Transverse colon (tissue), 4 donors: Measurements from ENCODE around the gene PTPRD. TPM values are rescaled to one million over a fixed set of nuclear protein-coding genes. Genes with fewer than 3 reads are reported as not detected.

ENCODE experiments used
- DNase-seq: peaks from one replicate; pipeline ENCODE4 v3.0.0-alpha.2; 2019
- H3K27ac ChIP-seq, 4 donors: fragments of 200-600 bp; sonication (generic); 2 replicates each; pipeline ENCODE4 v1.5.1; 2016 to 2018; ENCODE audit warnings: inconsistent platforms in 4 of 4
- H3K27me3 ChIP-seq: fragments of 200-600 bp; sonication (generic); 2 replicates; pipeline ENCODE4 v1.5.1; 2017; ENCODE audit warnings: inconsistent platforms
- H3K36me3 ChIP-seq, 4 donors: fragments of 200-600 bp; sonication (generic); 2 replicates each; pipeline ENCODE4 v1.5.1; 2017 to 2019; ENCODE audit warnings: inconsistent platforms in 4 of 4
- H3K4me1 ChIP-seq, 4 donors: fragments of 200-600 bp; sonication (generic); 2 replicates each; pipeline ENCODE4 v1.5.1; 2017 to 2020; ENCODE audit warnings: inconsistent platforms in 4 of 4
- H3K4me3 ChIP-seq, 4 donors: fragments of 200-600 bp; sonication (generic); 1 replicate in 1 of 4; 2 replicates in 3 of 4; pipeline versions ENCODE4 v1.5.1 to v1.6.1; 2017 to 2019; ENCODE audit warnings: inconsistent platforms in 4 of 4
- H3K9me3 ChIP-seq, 2 donors: fragments of 200-600 bp; sonication (generic); 2 replicates each; pipeline ENCODE4 v1.5.1; 2017 to 2019; ENCODE audit warnings: inconsistent platforms in 2 of 2
- CTCF ChIP-seq, 5 experiments: fragments of 200-600 bp in 3 of 5; fragments of 450-650 bp in 2 of 5; sonication (generic) in 3 of 5; IDR thresholded peaks; 1 replicate in 2 of 5; 2 replicates in 3 of 5; pipeline ENCODE4 v1.5.1; 2016 to 2017; ENCODE audit warnings: antibody characterized with exemption in 5 of 5, inconsistent platforms in 3 of 5, mild to moderate bottlenecking in 2 of 5, moderate library complexity in 1 of 5
- EP300 ChIP-seq: sonication (generic); formaldehyde crosslinking; IDR thresholded peaks from one replicate; pipeline ENCODE4 v1.6.1; 2017; ENCODE audit warnings: antibody characterized with exemption, low read depth
- POLR2A ChIP-seq: fragments of 450-650 bp; IDR thresholded peaks from one replicate; pipeline ENCODE4 v1.6.1; 2016; ENCODE audit warnings: antibody characterized with exemption, mild to moderate bottlenecking, moderate library complexity
- POLR2AphosphoS5 ChIP-seq, 3 donors: sonication (generic); formaldehyde crosslinking; IDR thresholded peaks; one replicate each; pipeline ENCODE4 v1.6.1; 2016; ENCODE audit warnings: antibody characterized with exemption in 3 of 3
- WGBS, 2 donors: methylation state at CpG; one replicate each; pipeline ENCODE4 v1.1.5; 2018; ENCODE audit warnings: low coverage in 1 of 2; 5-methylcytosine and 5-hydroxymethylcytosine counted together
- in situ Hi-C, 4 donors: fragments of 200-750 bp; cut with MboI; loops; one replicate each; pipeline versions ENCODE4 v1.15.0 to v1.15.1; 2017; ENCODE audit warnings: low sequenced_read_pairs in 3 of 4, low pct_ligation_motif_present in 1 of 4, low pct_unique_long_range_greater_than_20kb in 1 of 4
- intact Hi-C: fragments of 100-400 bp; cut with DNase I; formaldehyde crosslinking; loops from one replicate; pipeline ENCODE4 v1.15.1; 2023; ENCODE audit warnings: low total_unique reads
- total RNA-seq, 4 donors: library from RNA; depleted of rRNA; stranded (reverse); fragments of >200 nt; gene quantifications; one replicate each; pipeline ENCODE4 v1.1.0, GENCODE V29; 2016

The PTPRD gene
- total RNA-seq, 4 donors from 2014 or later, result 43.0 to 115 (median 79.1) TPM

- Histone ChIP-seq H3K36me3 (no peaks in the 10 kb centered on the region), H3K4me3 (no peak overlapping the region), H3K27ac (no peak overlapping the region), H3K27me3 (no peaks in the 10 kb centered on the region), H3K9me3 (no peaks in the 10 kb centered on the region), H3K4me1 (peaks cover 0 to 5% (median 2%) of the 10 kb centered on the region in 4 donors)
- 36 to 37% methylated on average over 2 of the region's 2 CpGs for WGBS, 2 donors
- no peak for DNase-seq
- in situ Hi-C loops (no loop called here), intact Hi-C loops (no loop called here)
- TF ChIP-seq CTCF (IDR thresholded peaks at IDR 0.05), result no peak
- TF ChIP-seq POLR2AphosphoS5 (IDR thresholded peaks at IDR 0.05), result no peak
- no peak for TF ChIP-seq POLR2A
- TF ChIP-seq EP300, result no peak
Measured at GRCh38 chr9:8289681-8290080, 2323.1 kb downstream of the PTPRD start.

GRCh38 chr9:8287970-8288369, 2324.8 kb downstream of the PTPRD start:
- no peak for DNase-seq
- WGBS, 2 donors, result 59 to 80% methylated on average over 1 to 2 of the region's 2 CpGs

GRCh38 chr9:8287501-8287900, 2325.3 kb downstream of the PTPRD start:
- Histone ChIP-seq H3K27me3 (no peaks in the 10 kb centered on the region), H3K27ac (peak overlapping the region in 3 of 4 donors; percentile 1 to 42 (median 36)), H3K9me3 (no peaks in the 10 kb centered on the region), H3K4me3 (no peak overlapping the region), H3K4me1 (peaks cover 0 to 5% (median 2%) of the 10 kb centered on the region in 4 donors), H3K36me3 (no peaks in the 10 kb centered on the region)
- in situ Hi-C loops (no loop called here), intact Hi-C loops (no loop called here)
- 14 to 39% methylated on average over 1 to 2 of the region's 2 CpGs for WGBS, 2 donors
- no peak for TF ChIP-seq CTCF (IDR thresholded peaks at IDR 0.05)
- TF ChIP-seq POLR2AphosphoS5 (IDR thresholded peaks at IDR 0.05), result peak in 1 of 3 donors; percentile 46
- no peak for DNase-seq

More at GRCh38 chr9:8287970-8288369, 2324.8 kb downstream of the PTPRD start:
- Histone ChIP-seq H3K4me3 (no peak overlapping the region), H3K27me3 (no peaks in the 10 kb centered on the region), H3K4me1 (peaks cover 0 to 5% (median 2%) of the 10 kb centered on the region in 4 donors), H3K9me3 (no peaks in the 10 kb centered on the region), H3K27ac (peak overlapping the region in 3 of 4 donors; percentile 1 to 42 (median 36)), H3K36me3 (no peaks in the 10 kb centered on the region)
- TF ChIP-seq POLR2AphosphoS5 (IDR thresholded peaks at IDR 0.05), result no peak
- TF ChIP-seq EP300, result no peak
- in situ Hi-C loops, result no loop called here
- intact Hi-C loops, result no loop called here

- no peak overlapping the region for H3K4me3 ChIP-seq
- intact Hi-C loops (no loop called here), in situ Hi-C loops (no loop called here)
- H3K27ac ChIP-seq, result no peak overlapping the region
- H3K4me1 ChIP-seq, result peaks cover 0 to 5% (median 2%) of the 10 kb centered on the region in 4 donors
- WGBS, 2 donors, result 63 to 75% methylated on average over 2 to 7 of the region's 7 CpGs
- H3K27me3 ChIP-seq, result no peaks in the 10 kb centered on the region
- DNase-seq, result no peak
- H3K36me3 ChIP-seq, result no peaks in the 10 kb centered on the region
- TF ChIP-seq POLR2A (no peak), POLR2AphosphoS5 (IDR thresholded peaks at IDR 0.05) (no peak), CTCF (IDR thresholded peaks at IDR 0.05) (no peak), EP300 (no peak)
- no peaks in the 10 kb centered on the region for H3K9me3 ChIP-seq
Measured at GRCh38 chr9:8284884-8285283, 2327.9 kb downstream of the PTPRD start.

GRCh38 chr9:8282535-8282934, 2330.3 kb downstream of the PTPRD start:
- Histone ChIP-seq H3K4me3 (no peak overlapping the region), H3K9me3 (no peaks in the 10 kb centered on the region), H3K36me3 (no peaks in the 10 kb centered on the region), H3K27ac (no peak overlapping the region), H3K27me3 (no peaks in the 10 kb centered on the region), H3K4me1 (no peaks in the 10 kb centered on the region)
- in situ Hi-C loops (no loop called here), intact Hi-C loops (no loop called here)
- 82 to 83% methylated on average over 2 of the region's 2 CpGs for WGBS, 2 donors
- no peak for DNase-seq
- no peak for TF ChIP-seq POLR2AphosphoS5 (IDR thresholded peaks at IDR 0.05)
- no peak for TF ChIP-seq EP300
- TF ChIP-seq POLR2A, result no peak
